ENCODE data around the gene LACTBL1.

LACTBL1 gene

GRCh38 chr1:23019863-23020625 lies 47.4 kb upstream of the LACTBL1 start:
- no peaks in the 10 kb centered on the region for H4K20me1 ChIP-seq (ENCODE audit: insufficient read depth, low read length)

GRCh38 chr1:23019094-23019862 lies 46.6 kb upstream of the LACTBL1 start, which contains the start of gene KDM1A:
Gene KDM1A (plus strand): TSS chr1:23019468. CDS start chr1:23019597, 129 bp downstream.
- peak within 1 kb of the TSS; percentile 45 for H3K27ac ChIP-seq (ENCODE audit: low read depth, low read length, poor library complexity, severe bottlenecking)
- H3F3A ChIP-seq (ENCODE audit: insufficient read depth, low read length), result no peaks in the 10 kb centered on the region
- H3K4me3 ChIP-seq (ENCODE audit: low read depth, low read length, poor library complexity, severe bottlenecking), result peak within 1 kb of the TSS; percentile 79
- peaks cover 8% of the 10 kb centered on the region; the same call in 1 of the 2 replicates for H3K36me3 ChIP-seq (ENCODE audit: insufficient read depth, low read length)
- no peaks in the 10 kb centered on the region for H3K27me3 ChIP-seq (ENCODE audit: insufficient read depth, low read length)
- peak within 1 kb of the TSS; percentile 67 for H3K4me2 ChIP-seq (ENCODE audit: low read length)
- no peaks in the 10 kb centered on the region for H4K20me1 ChIP-seq (ENCODE audit: insufficient read depth, low read length)
- H3K4me1 ChIP-seq (ENCODE audit: insufficient read depth, low read length, severe bottlenecking), result peaks cover 16% of the 10 kb centered on the region
- H3K9me2 ChIP-seq (ENCODE audit: low read depth, low read length), result no peaks in the 10 kb centered on the region
- H3K79me2 ChIP-seq (ENCODE audit: insufficient read depth, low read length), result peaks cover 41% of the 10 kb centered on the region
- TF ChIP-seq EZH2 (IDR thresholded peaks at IDR 0.05; ENCODE audit: borderline replicate concordance, low read length) (no peak), CTCF (IDR thresholded peaks at IDR 0.05; ENCODE audit: low read length) (peak; percentile 29; the same call in 1 of the 2 replicates)
- H2AFZ ChIP-seq (ENCODE audit: low read length), result peak within 1 kb of the TSS; percentile 43
- H3K9me3 ChIP-seq (ENCODE audit: low read length), result peaks cover 6% of the 10 kb centered on the region; the same call in 1 of the 2 replicates
- peak within 1 kb of the TSS; percentile 80 for H3K9ac ChIP-seq (ENCODE audit: low read length)

More at GRCh38 chr1:23019863-23020625, 47.4 kb upstream of the LACTBL1 start:
- Histone ChIP-seq H3K36me3 (ENCODE audit: insufficient read depth, low read length) (peaks cover 8% of the 10 kb centered on the region; the same call in 1 of the 2 replicates), H3K9ac (ENCODE audit: low read length) (peak overlapping the region; percentile 80), H3K9me2 (ENCODE audit: low read depth, low read length) (no peaks in the 10 kb centered on the region), H3F3A (ENCODE audit: insufficient read depth, low read length) (no peaks in the 10 kb centered on the region), H3K9me3 (ENCODE audit: low read length) (peaks cover 6% of the 10 kb centered on the region; the same call in 1 of the 2 replicates), H3K27ac (ENCODE audit: low read depth, low read length, poor library complexity, severe bottlenecking) (peak overlapping the region; percentile 45), H3K27me3 (ENCODE audit: insufficient read depth, low read length) (no peaks in the 10 kb centered on the region), H3K79me2 (ENCODE audit: insufficient read depth, low read length) (peaks cover 49% of the 10 kb centered on the region), H3K4me1 (ENCODE audit: insufficient read depth, low read length, severe bottlenecking) (peaks cover 16% of the 10 kb centered on the region), H3K4me2 (ENCODE audit: low read length) (peak overlapping the region; percentile 67), H2AFZ (ENCODE audit: low read length) (no peak overlapping the region), H3K4me3 (ENCODE audit: low read depth, low read length, poor library complexity, severe bottlenecking) (peak overlapping the region; percentile 79)
- TF ChIP-seq EZH2 (IDR thresholded peaks at IDR 0.05; ENCODE audit: borderline replicate concordance, low read length) (no peak), CTCF (IDR thresholded peaks at IDR 0.05; ENCODE audit: low read length) (no peak)

GRCh38 chr1:23018661-23019093 lies 46.0 kb upstream of the LACTBL1 start:
- Histone ChIP-seq H3K4me2 (ENCODE audit: low read length) (peak overlapping the region; percentile 67), H3K27me3 (ENCODE audit: insufficient read depth, low read length) (no peaks in the 10 kb centered on the region), H3K79me2 (ENCODE audit: insufficient read depth, low read length) (peaks cover 35% of the 10 kb centered on the region), H3K27ac (ENCODE audit: low read depth, low read length, poor library complexity, severe bottlenecking) (no peak overlapping the region), H3F3A (ENCODE audit: insufficient read depth, low read length) (no peaks in the 10 kb centered on the region), H3K9me2 (ENCODE audit: low read depth, low read length) (no peaks in the 10 kb centered on the region), H3K9ac (ENCODE audit: low read length) (peak overlapping the region; percentile 62), H3K9me3 (ENCODE audit: low read length) (peaks cover 6% of the 10 kb centered on the region; the same call in 1 of the 2 replicates), H3K4me1 (ENCODE audit: insufficient read depth, low read length, severe bottlenecking) (peaks cover 22% of the 10 kb centered on the region), H2AFZ (ENCODE audit: low read length) (peak overlapping the region; percentile 43), H3K4me3 (ENCODE audit: low read depth, low read length, poor library complexity, severe bottlenecking) (peak overlapping the region; percentile 79), H3K36me3 (ENCODE audit: insufficient read depth, low read length) (peaks cover 8% of the 10 kb centered on the region; the same call in 1 of the 2 replicates), H4K20me1 (ENCODE audit: insufficient read depth, low read length) (no peaks in the 10 kb centered on the region)
- no peak for TF ChIP-seq CTCF (IDR thresholded peaks at IDR 0.05; ENCODE audit: low read length)
- TF ChIP-seq EZH2 (IDR thresholded peaks at IDR 0.05; ENCODE audit: borderline replicate concordance, low read length), result no peak

Data from OCI-LY1 (cell line).